IMR-90 (cell line): ENCODE measurements around the gene CRTAC1. TPM values are rescaled to one million over a fixed set of nuclear protein-coding genes. Genes with fewer than 3 reads are reported as not detected.

ENCODE experiments used
- ATAC-seq: fragments of 200-7000 bp; cut with Tn5 transposase; 2 replicates; pipeline ENCODE4 v1.9.1; 2020; ENCODE audit warnings: low read depth, mild to moderate bottlenecking, moderate library complexity
- BruUV-seq: library from RNA; stranded (reverse); fragments of 400-500 nt; replicated peaks from 2 replicates; lab custom pipeline; 2021; lab: Mats Ljungman, UMichigan
- CTCF ChIA-PET: fragments of 300-600 bp; formaldehyde crosslinking; extraction: SDS; loops from one replicate; lab custom pipeline; 2021; ENCODE audit warnings: antibody characterized with exemption; lab: Yijun Ruan, JAX
- POLR2A ChIA-PET: fragments of 300-600 bp; sonication (Branson Sonifier 250); formaldehyde crosslinking; loops from one replicate; lab custom pipeline; 2022; ENCODE audit warnings: antibody characterized with exemption; ENCODE audit not compliant: unreplicated experiment; lab: Charles Lee
- DNase-seq: peaks from one replicate; pipeline ENCODE4 v3.0.0; 2013
- H2AFZ ChIP-seq: replicated peaks from 2 replicates; pipeline ENCODE3; 2013; ENCODE audit warnings: low read length, mild to moderate bottlenecking; ENCODE audit not compliant: poor library complexity
- H2AK5ac ChIP-seq: 2 replicates; pipeline ENCODE4 v1.6.1; 2013; ENCODE audit warnings: low read depth, low read length, inconsistent platforms
- H2AK9ac ChIP-seq: replicated peaks from 2 replicates; pipeline ENCODE3; 2013; ENCODE audit warnings: mild to moderate bottlenecking, low read depth, low read length, moderate library complexity; ENCODE audit not compliant: poor library complexity
- H2BK120ac ChIP-seq: 2 replicates; pipeline ENCODE4 v1.6.1; 2013; ENCODE audit warnings: low read depth, low read length, inconsistent platforms
- H2BK15ac ChIP-seq: 3 replicates; pipeline ENCODE4 v1.6.1; 2013; ENCODE audit warnings: low read depth, low read length, inconsistent platforms
- H2BK20ac ChIP-seq: 2 replicates; pipeline ENCODE4 v1.6.1; 2013; ENCODE audit warnings: low read depth, mild to moderate bottlenecking, inconsistent platforms, low read length, moderate library complexity
- H2BK5ac ChIP-seq: 2 replicates; pipeline ENCODE4 v1.6.1; 2013; ENCODE audit warnings: mild to moderate bottlenecking, low read depth, low read length, inconsistent platforms; ENCODE audit not compliant: poor library complexity, severe bottlenecking
- H3K14ac ChIP-seq: replicated peaks from 2 replicates; pipeline ENCODE4 v1.6.1; 2013; ENCODE audit warnings: low read depth, low read length, inconsistent platforms
- H3K18ac ChIP-seq: 2 replicates; pipeline ENCODE4 v1.6.1; 2013; ENCODE audit warnings: low read depth, low read length, control low read depth
- H3K23ac ChIP-seq: 2 replicates; pipeline ENCODE4 v1.6.1; 2013; ENCODE audit warnings: low read depth, low read length, inconsistent platforms
- H3K27ac ChIP-seq: 2 replicates; pipeline ENCODE4 v1.5.1; 2013; ENCODE audit warnings: mild to moderate bottlenecking, control low read depth, low read length; ENCODE audit not compliant: insufficient read depth
- H3K27me3 ChIP-seq: 2 replicates; pipeline ENCODE4 v1.6.1; 2013; ENCODE audit warnings: low read length; ENCODE audit not compliant: control insufficient read depth, insufficient read depth
- H3K36me3 ChIP-seq: 2 replicates; pipeline ENCODE4 v1.6.1; 2013; ENCODE audit warnings: low read length, mixed read lengths; ENCODE audit not compliant: control insufficient read depth, insufficient read depth
- H3K4ac ChIP-seq: 2 replicates; pipeline ENCODE4 v1.6.1; 2013; ENCODE audit warnings: low read depth, low read length, inconsistent platforms
- H3K4me1 ChIP-seq: 2 replicates; pipeline ENCODE4 v1.6.1; 2013; ENCODE audit warnings: low read length, mixed read lengths; ENCODE audit not compliant: control insufficient read depth, insufficient read depth
- H3K4me2 ChIP-seq: 2 replicates; pipeline ENCODE4 v1.6.1; 2013; ENCODE audit warnings: low read depth, mild to moderate bottlenecking, control low read depth, low read length, moderate library complexity
- H3K4me3 ChIP-seq: 2 replicates; pipeline ENCODE4 v1.5.1; 2013; ENCODE audit warnings: low read depth, mild to moderate bottlenecking, control low read depth, low read length, moderate library complexity; ENCODE audit not compliant: insufficient read depth
- H3K56ac ChIP-seq: 2 replicates; pipeline ENCODE4 v1.6.1; 2013; ENCODE audit warnings: low read length, inconsistent platforms; ENCODE audit not compliant: insufficient read depth; ENCODE audit errors: extremely low read depth
- H3K79me1 ChIP-seq, 2 experiments: 2 replicates each; pipeline ENCODE4 v1.6.1; 2013; ENCODE audit warnings: low read length in 2 of 2, inconsistent platforms in 1 of 2, low read depth in 1 of 2
- H3K9ac ChIP-seq: 2 replicates; pipeline ENCODE4 v1.6.1; 2013; ENCODE audit warnings: low read depth, low read length, control low read depth
- H3K9me1 ChIP-seq: 2 replicates; pipeline ENCODE4 v1.6.1; 2013; ENCODE audit warnings: low read length, inconsistent platforms; ENCODE audit not compliant: insufficient read depth
- H3K9me3 ChIP-seq: 2 replicates; pipeline ENCODE4 v1.6.1; 2013; ENCODE audit warnings: low read length; ENCODE audit not compliant: control insufficient read depth, insufficient read depth
- H4K20me1 ChIP-seq: 2 replicates; pipeline ENCODE4 v1.6.1; 2013; ENCODE audit warnings: low read length, inconsistent platforms; ENCODE audit not compliant: insufficient read depth
- H4K5ac ChIP-seq: 2 replicates; pipeline ENCODE4 v1.6.1; 2013; ENCODE audit warnings: mild to moderate bottlenecking, low read depth, low read length, control low read depth
- H4K8ac ChIP-seq, 2 experiments: 2 replicates each; pipeline ENCODE4 v1.6.1; 2013; ENCODE audit warnings: low read depth in 2 of 2, low read length in 2 of 2, control low read depth in 1 of 2, inconsistent platforms in 1 of 2
- H4K91ac ChIP-seq: 2 replicates; pipeline ENCODE4 v1.6.1; 2013; ENCODE audit warnings: low read depth, low read length, inconsistent platforms; ENCODE audit not compliant: insufficient read depth
- BHLHE40 ChIP-seq: fragments of 150-350 bp; IDR thresholded peaks from 2 replicates; pipeline ENCODE4 v1.6.1; 2016; ENCODE audit warnings: mild to moderate bottlenecking, low read depth, low read length
- CEBPB ChIP-seq: IDR thresholded peaks from 2 replicates; pipeline ENCODE4 v1.6.1; 2012; ENCODE audit warnings: low read depth, low read length, improper control_type of control experiment
- CHD1 ChIP-seq: IDR thresholded peaks from 2 replicates; pipeline ENCODE4 v1.6.1; 2012; ENCODE audit warnings: low read depth, low read length, improper control_type of control experiment
- ELK1 ChIP-seq: fragments of 150-350 bp; IDR thresholded peaks from 2 replicates; pipeline ENCODE4 v1.6.1; 2016; ENCODE audit warnings: low read depth, mild to moderate bottlenecking, low read length, moderate library complexity, borderline replicate concordance
- FOS ChIP-seq: fragments of 150-350 bp; IDR thresholded peaks from 2 replicates; pipeline ENCODE4 v1.6.1; 2016; ENCODE audit warnings: low read depth, low read length
- MAFK ChIP-seq: IDR thresholded peaks from 2 replicates; pipeline ENCODE4 v1.6.1; 2012; ENCODE audit warnings: low read depth, low read length, improper control_type of control experiment
- MAZ ChIP-seq: IDR thresholded peaks from 2 replicates; pipeline ENCODE4 v1.6.1; 2012; ENCODE audit warnings: low read depth, mild to moderate bottlenecking, low read length, improper control_type of control experiment, moderate library complexity, borderline replicate concordance
- MXI1 ChIP-seq: IDR thresholded peaks from 2 replicates; pipeline ENCODE4 v1.6.1; 2012; ENCODE audit warnings: low read depth, mild to moderate bottlenecking, low read length, moderate library complexity, borderline replicate concordance
- NFE2L2 ChIP-seq: fragments of 150-350 bp; IDR thresholded peaks from 2 replicates; pipeline ENCODE4 v1.6.1; 2016; ENCODE audit warnings: low read depth, mild to moderate bottlenecking, low read length
- POLR2A ChIP-seq: IDR thresholded peaks from 2 replicates; pipeline ENCODE4 v1.6.1; 2012; ENCODE audit warnings: mild to moderate bottlenecking, low read depth, low read length
- RAD21 ChIP-seq: IDR thresholded peaks from 2 replicates; pipeline ENCODE4 v1.6.1; 2012; ENCODE audit warnings: low read length, improper control_type of control experiment
- RCOR1 ChIP-seq: IDR thresholded peaks from 2 replicates; pipeline ENCODE4 v1.6.1; 2012; ENCODE audit warnings: mild to moderate bottlenecking, low read length, improper control_type of control experiment; ENCODE audit not compliant: insufficient replicate concordance
- RFX5 ChIP-seq: IDR thresholded peaks from 2 replicates; pipeline ENCODE4 v1.8.0; 2012; ENCODE audit warnings: low read depth, mild to moderate bottlenecking, low read length, moderate library complexity
- SMC3 ChIP-seq: fragments of 150-350 bp; IDR thresholded peaks from 2 replicates; pipeline ENCODE4 v1.6.1; 2016; ENCODE audit warnings: low read depth, mild to moderate bottlenecking, antibody characterized with exemption, low read length, moderate library complexity
- WGBS, 2 experiments: methylation state at CpG; one replicate each; pipeline versions ENCODE4 v1.1.5 to v1.1.7; 2013; ENCODE audit warnings: missing lambda C conversion rate in 2 of 2; ENCODE audit not compliant: insufficient read length in 1 of 2; ENCODE audit errors: extremely low coverage in 2 of 2; 5-methylcytosine and 5-hydroxymethylcytosine counted together
- dilution Hi-C: fragments of 300-500 bp; cut with HindIII; formaldehyde crosslinking; loops from one replicate; pipeline ENCODE4 v1.14.3; 2018; ENCODE audit warnings: low sequenced_read_pairs; ENCODE audit not compliant: unreplicated experiment
- in situ Hi-C: fragments of 300-500 bp; cut with MboI; formaldehyde crosslinking; loops from 3 replicates; pipeline ENCODE4 v1.14.3; 2019; ENCODE audit warnings: low sequenced_read_pairs, inconsistent platforms, mixed read lengths
- intact Hi-C: fragments of 100-400 bp; cut with micrococcal nuclease; formaldehyde crosslinking; loops from 2 replicates; pipeline ENCODE4 v1.10.0; 2022
- polyA plus RNA-seq, 3 experiments: library from polyadenylated mRNA; depleted of rRNA; stranded (reverse); fragments of >200 nt; gene quantifications; 2 replicates each; pipeline ENCODE4 v1.2.3, GENCODE V29; 2012; ENCODE audit warnings: low replicate concordance in 1 of 3
- total RNA-seq: library from RNA; depleted of rRNA; stranded (reverse); fragments of >200 nt; gene quantifications from 2 replicates; pipeline ENCODE4 v1.2.3, GENCODE V29; 2012
- TF ChIP-seq, protein P1 (sequence below): fragments of 150-350 bp; IDR thresholded peaks from 2 replicates; pipeline ENCODE4 v1.6.1; 2017; ENCODE audit warnings: mild to moderate bottlenecking, antibody characterized with exemption, low read length, low read depth
- TF ChIP-seq, protein P2 (sequence below): conservative IDR thresholded peaks from 2 replicates; pipeline ENCODE4 v1.5.1; 2012; ENCODE audit warnings: mild to moderate bottlenecking, low read depth, low read length, improper control_type of control experiment

CRTAC1 gene
- total and polyA plus RNA-seq, 2 of the 4 experiments (the other 2 are of a cell fraction), result not detected

GRCh38 chr10:97830064-97830463 lies 200.4 kb downstream of the CRTAC1 start:
- in situ Hi-C loops (no loop called here), dilution Hi-C loops (no loop called here), intact Hi-C loops (no loop called here)
- Histone ChIP-seq H2BK120ac (no peak overlapping the region), H3K27me3 (peaks cover 29% of the 10 kb centered on the region), H3K18ac (no peak overlapping the region), H3K23ac (no peak overlapping the region), H3K56ac (no peak overlapping the region), H4K20me1 (no peaks in the 10 kb centered on the region), H2AK5ac (no peak overlapping the region), H2AK9ac (no peak overlapping the region), H3K79me1 (no peaks in the 10 kb centered on the region), H3K9me1 (no peaks in the 10 kb centered on the region), H3K4ac (no peak overlapping the region), H3K14ac (no peak overlapping the region), H2BK20ac (no peak overlapping the region), H3K9me3 (no peaks in the 10 kb centered on the region), H4K8ac (no peak overlapping the region), H3K27ac (no peak overlapping the region), H3K4me3 (no peak overlapping the region), H2AFZ (no peak overlapping the region), H4K5ac (no peak overlapping the region), H3K36me3 (no peaks in the 10 kb centered on the region), H4K91ac (no peak overlapping the region), H3K4me1 (no peaks in the 10 kb centered on the region), H2BK15ac (no peak overlapping the region), H3K4me2 (no peak overlapping the region), H2BK5ac (no peak overlapping the region), H3K9ac (no peak overlapping the region)
- DNase-seq (no peak), ATAC-seq (no peak)
- ChIA-PET CTCF (no interaction called here), POLR2A (no interaction called here)
- 0% methylated on average over 1 of the region's 3 CpGs; no CpG with 5 or more reads in 1 of the 2 experiments for WGBS, 2 experiments
- no peak for TF ChIP-seq MAFK
- TF ChIP-seq MAZ, result no peak
- TF ChIP-seq MXI1, result no peak
- TF ChIP-seq ELK1, result no peak
- TF ChIP-seq RFX5, result no peak
- TF ChIP-seq CEBPB, result no peak
- no peak for TF ChIP-seq RCOR1
- no peak for TF ChIP-seq SMC3
- no peak for TF ChIP-seq FOS
- no peak for TF ChIP-seq CHD1
- TF ChIP-seq, protein P1, sequence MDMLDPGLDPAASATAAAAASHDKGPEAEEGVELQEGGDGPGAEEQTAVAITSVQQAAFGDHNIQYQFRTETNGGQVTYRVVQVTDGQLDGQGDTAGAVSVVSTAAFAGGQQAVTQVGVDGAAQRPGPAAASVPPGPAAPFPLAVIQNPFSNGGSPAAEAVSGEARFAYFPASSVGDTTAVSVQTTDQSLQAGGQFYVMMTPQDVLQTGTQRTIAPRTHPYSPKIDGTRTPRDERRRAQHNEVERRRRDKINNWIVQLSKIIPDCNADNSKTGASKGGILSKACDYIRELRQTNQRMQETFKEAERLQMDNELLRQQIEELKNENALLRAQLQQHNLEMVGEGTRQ, result no peak
- TF ChIP-seq RAD21, result no peak
- TF ChIP-seq NFE2L2, result no peak
- TF ChIP-seq, protein P2, sequence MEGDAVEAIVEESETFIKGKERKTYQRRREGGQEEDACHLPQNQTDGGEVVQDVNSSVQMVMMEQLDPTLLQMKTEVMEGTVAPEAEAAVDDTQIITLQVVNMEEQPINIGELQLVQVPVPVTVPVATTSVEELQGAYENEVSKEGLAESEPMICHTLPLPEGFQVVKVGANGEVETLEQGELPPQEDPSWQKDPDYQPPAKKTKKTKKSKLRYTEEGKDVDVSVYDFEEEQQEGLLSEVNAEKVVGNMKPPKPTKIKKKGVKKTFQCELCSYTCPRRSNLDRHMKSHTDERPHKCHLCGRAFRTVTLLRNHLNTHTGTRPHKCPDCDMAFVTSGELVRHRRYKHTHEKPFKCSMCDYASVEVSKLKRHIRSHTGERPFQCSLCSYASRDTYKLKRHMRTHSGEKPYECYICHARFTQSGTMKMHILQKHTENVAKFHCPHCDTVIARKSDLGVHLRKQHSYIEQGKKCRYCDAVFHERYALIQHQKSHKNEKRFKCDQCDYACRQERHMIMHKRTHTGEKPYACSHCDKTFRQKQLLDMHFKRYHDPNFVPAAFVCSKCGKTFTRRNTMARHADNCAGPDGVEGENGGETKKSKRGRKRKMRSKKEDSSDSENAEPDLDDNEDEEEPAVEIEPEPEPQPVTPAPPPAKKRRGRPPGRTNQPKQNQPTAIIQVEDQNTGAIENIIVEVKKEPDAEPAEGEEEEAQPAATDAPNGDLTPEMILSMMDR, result no peak
- no peak for TF ChIP-seq POLR2A
- TF ChIP-seq BHLHE40, result no peak
- no TSS peak for BruUV-seq
